Endothelial cell of umbilical vein (primary cell): ENCODE data around the gene TACC3.

Experiments
- EZH2 ChIP-seq: IDR thresholded peaks from 2 replicates; pipeline ENCODE4 v1.6.1; 2012; ENCODE audit warnings: borderline replicate concordance, low read depth, mild to moderate bottlenecking, moderate library complexity, low read length, inconsistent platforms; ENCODE audit not compliant: severe bottlenecking
- POLR2A ChIP-seq: IDR thresholded peaks from 2 replicates; pipeline ENCODE4 v1.6.1; 2012; ENCODE audit warnings: low read depth, mild to moderate bottlenecking, control low read depth, low read length
- POLR2AphosphoS5 ChIP-seq: IDR thresholded peaks from 2 replicates; pipeline ENCODE4 v1.6.1; 2012; ENCODE audit warnings: low read depth, mild to moderate bottlenecking, control low read depth, low read length, moderate library complexity; ENCODE audit not compliant: insufficient read depth
- TF ChIP-seq, protein P1 (sequence below), 2 donors: IDR thresholded peaks; 1 replicate in 1 of 2; 2 replicates in 1 of 2; pipeline ENCODE4 v1.5.1; 2011; ENCODE audit warnings: low read length in 2 of 2, mild to moderate bottlenecking in 2 of 2, moderate library complexity in 2 of 2, control low read depth in 1 of 2, inconsistent platforms in 1 of 2, low read depth in 1 of 2; ENCODE audit not compliant: insufficient read depth in 1 of 2; ENCODE audit errors: extremely low read depth in 1 of 2

DNA sequence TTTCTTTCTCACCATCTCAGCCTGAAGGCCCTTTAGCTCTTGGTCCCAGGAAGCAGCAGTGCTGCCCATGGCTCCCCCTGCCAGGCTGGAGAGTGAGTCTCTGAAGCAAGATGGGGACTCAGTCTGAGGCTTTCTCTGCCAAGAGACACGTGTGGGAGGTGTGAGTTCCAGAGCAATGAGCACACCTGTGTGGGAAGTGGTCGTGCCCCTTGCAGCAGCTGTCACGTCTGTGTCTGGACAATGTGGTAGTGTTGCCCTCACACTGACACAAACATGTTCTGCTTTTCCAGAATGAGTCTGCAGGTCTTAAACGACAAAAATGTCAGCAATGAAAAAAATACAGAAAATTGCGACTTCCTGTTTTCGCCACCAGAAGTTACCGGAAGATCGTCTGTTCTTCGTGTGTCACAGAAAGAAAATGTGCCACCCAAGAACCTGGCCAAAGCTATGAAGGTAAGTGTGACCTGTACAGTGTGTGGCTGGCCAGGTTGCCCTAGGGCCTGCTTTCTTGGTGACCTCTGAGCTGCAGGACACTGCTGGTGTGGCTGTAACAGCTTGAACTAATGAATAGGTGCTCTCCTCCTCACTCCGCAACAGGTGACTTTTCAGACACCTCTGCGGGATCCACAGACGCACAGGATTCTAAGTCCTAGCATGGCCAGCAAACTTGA lies 1.9 kb downstream of the TACC3 start:
- TF ChIP-seq EZH2 (no peak), POLR2AphosphoS5 (no peak), POLR2A (no peak)
- TF ChIP-seq, protein P1, sequence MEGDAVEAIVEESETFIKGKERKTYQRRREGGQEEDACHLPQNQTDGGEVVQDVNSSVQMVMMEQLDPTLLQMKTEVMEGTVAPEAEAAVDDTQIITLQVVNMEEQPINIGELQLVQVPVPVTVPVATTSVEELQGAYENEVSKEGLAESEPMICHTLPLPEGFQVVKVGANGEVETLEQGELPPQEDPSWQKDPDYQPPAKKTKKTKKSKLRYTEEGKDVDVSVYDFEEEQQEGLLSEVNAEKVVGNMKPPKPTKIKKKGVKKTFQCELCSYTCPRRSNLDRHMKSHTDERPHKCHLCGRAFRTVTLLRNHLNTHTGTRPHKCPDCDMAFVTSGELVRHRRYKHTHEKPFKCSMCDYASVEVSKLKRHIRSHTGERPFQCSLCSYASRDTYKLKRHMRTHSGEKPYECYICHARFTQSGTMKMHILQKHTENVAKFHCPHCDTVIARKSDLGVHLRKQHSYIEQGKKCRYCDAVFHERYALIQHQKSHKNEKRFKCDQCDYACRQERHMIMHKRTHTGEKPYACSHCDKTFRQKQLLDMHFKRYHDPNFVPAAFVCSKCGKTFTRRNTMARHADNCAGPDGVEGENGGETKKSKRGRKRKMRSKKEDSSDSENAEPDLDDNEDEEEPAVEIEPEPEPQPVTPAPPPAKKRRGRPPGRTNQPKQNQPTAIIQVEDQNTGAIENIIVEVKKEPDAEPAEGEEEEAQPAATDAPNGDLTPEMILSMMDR (IDR thresholded peaks at IDR 0.05; ENCODE audit: extremely low read depth in 1 of 2, insufficient read depth in 1 of 2, low read depth in 1 of 2, low read length in 2 of 2) = no peak
